GM12874 (cell line): ENCODE measurements around the gene PLA2G4F.

Experiments
- CTCF ChIP-seq: IDR thresholded peaks from 2 replicates; pipeline ENCODE4 v1.5.1; 2011; ENCODE audit warnings: low read depth, mild to moderate bottlenecking, control low read depth, low read length, moderate library complexity; ENCODE audit not compliant: insufficient read depth

Gene PLA2G4F

GRCh38 chr15:42151736-42152135 lies 4.7 kb downstream of the PLA2G4F start:
- TF ChIP-seq CTCF: no peak

- no peak for TF ChIP-seq CTCF
These were observed 5.3 kb downstream of the PLA2G4F start for GRCh38 chr15:42151141-42151561.

- TF ChIP-seq CTCF: no peak
These were observed 6.0 kb downstream of the PLA2G4F start for GRCh38 chr15:42150219-42150970.

GRCh38 chr15:42149493-42150218 lies 6.8 kb downstream of the PLA2G4F start:
- no peak for TF ChIP-seq CTCF

- TF ChIP-seq CTCF: no peak
These were observed 7.5 kb downstream of the PLA2G4F start for GRCh38 chr15:42148808-42149492.

GRCh38 chr15:42147431-42147735 lies 9.1 kb downstream of the PLA2G4F start:
- no peak for TF ChIP-seq CTCF
